Muscle of arm (tissue), 12 donors: ENCODE measurements around the gene LLGL2. TPM values are rescaled to one million over a fixed set of nuclear protein-coding genes. Genes with fewer than 3 reads are reported as not detected.

Source experiments
- DNase-seq: peaks from one replicate; pipeline ENCODE4 v3.0.0-alpha.2; 2013
- polyA plus RNA-seq, 12 donors: library from polyadenylated mRNA; unstranded; fragments of 120-200 nt; gene quantifications; one replicate each; pipeline ENCODE4 v1.2.1, GENCODE V29; 2013; ENCODE audit not compliant: insufficient read length in 12 of 12

Gene LLGL2
- polyA plus RNA-seq, 12 donors = 2.1 to 58.8 (median 5.4) TPM; not detected in 1

GRCh38 chr17:75491680-75492079, 33.8 kb upstream of the LLGL2 start:
- DNase-seq = no peak

DNA sequence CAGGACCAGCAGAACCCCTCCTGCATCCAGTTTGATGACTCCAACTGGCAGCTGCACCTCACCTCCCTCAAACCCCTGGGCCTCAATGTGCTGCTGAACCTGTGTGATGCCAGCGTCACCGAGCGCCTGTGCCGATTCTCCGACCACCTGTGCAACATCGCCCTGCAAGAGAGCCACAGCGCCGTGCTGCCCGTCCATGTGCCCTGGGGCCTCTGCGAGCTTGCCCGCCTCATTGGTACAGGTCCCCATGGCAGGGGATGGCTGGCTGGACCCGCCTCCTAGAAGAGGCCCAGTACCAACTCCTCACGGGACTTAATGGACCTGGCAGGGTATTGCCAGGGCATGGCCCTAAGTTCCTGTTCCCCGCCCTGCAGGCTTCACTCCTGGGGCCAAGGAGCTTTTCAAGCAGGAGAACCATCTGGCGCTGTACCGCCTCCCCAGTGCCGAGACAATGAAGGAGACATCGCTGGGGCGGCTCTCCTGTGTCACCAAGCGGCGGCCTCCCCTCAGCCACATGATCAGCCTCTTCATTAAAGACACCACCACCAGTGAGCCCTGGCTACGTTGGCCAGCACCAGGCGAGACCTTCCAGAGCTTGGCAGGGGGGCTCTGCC, 32.8 kb upstream of the LLGL2 start:
- no peak for DNase-seq

DNA sequence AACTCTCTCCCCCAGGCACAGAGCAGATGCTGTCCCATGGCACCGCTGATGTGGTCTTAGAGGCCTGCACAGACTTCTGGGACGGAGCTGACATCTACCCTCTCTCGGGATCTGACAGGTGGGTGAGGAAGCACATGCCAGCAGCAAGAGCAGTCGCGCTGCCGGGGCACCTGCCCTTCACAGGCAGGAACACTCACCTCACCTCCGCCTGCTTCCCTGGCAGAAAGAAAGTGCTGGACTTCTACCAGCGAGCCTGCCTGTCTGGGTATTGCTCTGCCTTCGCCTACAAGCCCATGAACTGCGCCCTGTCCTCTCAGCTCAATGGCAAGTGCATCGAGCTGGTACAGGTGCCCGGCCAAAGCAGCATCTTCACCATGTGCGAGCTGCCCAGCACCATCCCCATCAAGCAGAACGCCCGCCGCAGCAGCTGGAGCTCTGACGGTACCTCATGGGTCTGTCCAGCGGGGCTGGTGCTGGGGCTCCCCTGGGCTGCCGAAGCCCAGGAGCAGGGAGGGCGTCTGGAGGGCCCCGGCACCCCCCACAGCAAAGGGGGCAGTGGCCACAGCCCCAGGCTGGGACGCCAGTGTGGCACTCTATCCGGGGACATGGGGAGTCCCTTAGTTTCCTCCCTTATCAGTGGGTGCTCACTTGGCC, 31.9 kb upstream of the LLGL2 start:
- DNase-seq = no peak

- no peak for DNase-seq
Observed at GRCh38 chr17:75494326-75494877, 31.1 kb upstream of the LLGL2 start.

- no peak for DNase-seq
Observed at GRCh38 chr17:75496005-75496404, 29.5 kb upstream of the LLGL2 start.

DNA sequence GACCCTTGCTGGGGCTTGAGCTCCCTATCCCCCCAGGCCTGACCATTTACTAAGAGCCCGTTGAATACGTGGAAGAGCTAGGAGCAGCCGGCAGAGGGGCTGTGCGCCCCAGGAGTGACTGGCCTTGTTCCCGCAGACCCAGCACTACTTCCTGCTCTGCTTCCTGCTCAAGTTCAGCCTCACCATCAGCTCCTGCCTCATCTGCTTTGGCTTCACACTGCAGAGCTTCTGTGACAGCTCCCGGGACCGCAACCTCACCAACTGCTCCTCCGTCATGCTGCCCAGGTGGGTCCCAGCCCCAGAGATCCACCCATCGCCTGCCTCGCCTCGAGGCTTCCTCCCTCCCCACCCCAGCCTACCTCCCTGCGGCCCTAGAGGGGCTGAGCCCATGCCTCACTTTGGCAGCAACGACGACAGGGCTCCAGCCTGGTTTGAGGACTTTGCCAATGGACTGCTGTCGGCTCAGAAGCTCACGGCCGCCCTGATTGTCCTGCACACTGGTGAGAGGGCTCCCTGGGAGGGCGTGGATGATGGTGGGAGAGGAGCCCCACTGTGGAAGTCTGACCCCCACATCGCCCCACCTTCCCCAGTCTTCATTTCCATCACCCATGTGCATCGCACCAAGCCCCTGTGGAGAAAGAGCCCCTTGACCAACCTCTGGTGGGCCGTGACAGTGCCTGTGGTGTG, 27.3 kb upstream of the LLGL2 start:
- no peak for DNase-seq

DNA sequence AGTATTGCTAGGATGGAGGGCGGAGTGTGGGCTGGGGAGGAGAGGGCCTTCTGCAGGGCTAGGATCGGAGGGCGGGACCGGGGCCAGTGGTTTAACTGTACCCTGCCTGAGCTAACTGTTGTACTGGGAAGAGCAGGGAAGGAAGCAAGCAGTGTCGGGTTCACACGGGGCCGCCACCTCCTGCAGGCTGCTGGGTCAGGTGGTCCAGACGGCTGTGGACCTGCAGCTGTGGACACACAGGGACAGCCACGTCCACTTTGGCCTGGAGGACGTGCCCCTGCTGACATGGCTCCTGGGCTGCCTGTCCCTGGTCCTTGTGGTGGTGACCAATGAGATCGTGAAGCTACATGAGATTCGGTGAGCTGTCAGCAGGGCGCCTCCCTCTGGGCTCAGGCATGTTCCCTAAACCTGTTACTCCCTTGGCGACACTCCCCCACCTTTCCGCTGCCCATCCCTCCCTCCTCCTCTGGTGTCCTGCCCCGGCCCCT, 26.7 kb upstream of the LLGL2 start:
- no peak for DNase-seq

- no peak for DNase-seq
Observed at GRCh38 chr17:75499313-75500022, 26.0 kb upstream of the LLGL2 start.

GRCh38 chr17:75500419-75501216, 24.9 kb upstream of the LLGL2 start:
- DNase-seq = no peak

DNA sequence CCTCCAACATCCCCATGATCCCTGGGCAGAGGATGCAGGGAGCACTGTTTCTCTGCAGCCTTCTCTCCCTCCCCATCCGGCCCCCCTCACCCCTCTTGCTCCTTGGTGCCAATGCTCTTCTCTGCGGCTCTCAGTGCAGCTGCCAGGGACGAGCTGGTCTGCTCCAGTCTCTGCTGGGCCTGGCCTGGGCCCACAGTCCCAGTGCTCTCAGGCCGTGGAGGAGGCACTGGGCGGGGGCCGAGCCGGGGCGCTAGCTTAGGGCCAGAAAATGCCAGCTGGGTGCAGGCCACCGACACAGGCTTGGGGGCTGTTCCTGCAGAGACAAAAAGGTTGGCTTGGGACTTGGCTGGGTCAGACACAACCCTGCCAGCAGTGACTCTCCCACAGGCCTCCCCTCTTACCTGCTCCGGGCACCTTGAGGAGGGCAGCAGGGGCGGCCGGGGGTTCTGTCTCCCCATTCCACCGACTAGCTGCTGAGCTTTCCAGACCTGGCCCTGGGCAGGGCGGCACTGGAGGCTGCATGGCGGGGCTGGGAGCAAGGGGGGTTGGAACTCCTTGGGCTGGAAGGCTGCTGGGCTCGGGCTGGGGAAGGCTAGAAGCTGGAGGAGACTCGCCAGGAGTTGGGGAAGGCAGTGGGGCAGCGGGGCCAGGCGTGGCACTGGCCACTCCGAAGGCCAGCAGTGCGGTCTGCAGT, 24.0 kb upstream of the LLGL2 start:
- DNase-seq = no peak

DNA sequence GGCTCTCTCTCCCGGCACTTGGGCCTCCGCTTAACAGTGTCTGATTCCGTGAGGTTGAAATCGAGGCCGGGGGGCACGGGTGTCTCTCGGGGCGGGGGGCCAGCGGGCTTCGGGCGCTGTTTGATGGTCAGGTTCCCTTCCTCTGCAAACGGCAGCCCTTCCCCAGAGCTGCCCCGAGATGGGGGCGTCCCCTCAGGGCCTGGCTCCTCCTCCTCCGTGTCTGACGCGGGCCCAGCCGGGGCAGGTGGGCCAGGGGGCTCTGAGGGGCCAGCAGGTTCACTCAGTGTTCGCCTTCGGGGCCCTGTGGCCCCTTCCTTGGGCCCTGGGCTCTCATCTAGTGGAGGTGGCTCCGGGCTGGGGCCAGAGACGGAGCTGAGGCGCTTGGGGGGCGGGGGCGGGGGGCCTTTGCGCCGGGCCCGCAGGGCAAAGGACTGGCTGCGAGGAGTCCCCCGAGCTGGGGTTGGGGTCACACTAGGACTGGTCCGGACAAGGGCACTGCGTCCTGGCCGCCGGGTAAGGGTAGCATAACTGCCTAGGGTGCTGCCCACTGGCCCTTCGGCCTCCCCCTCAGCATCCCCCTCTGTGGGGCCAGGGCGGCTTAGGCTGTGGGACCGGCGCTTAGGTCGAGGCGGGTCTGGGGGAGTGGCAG, 23.3 kb upstream of the LLGL2 start:
- no peak for DNase-seq

DNA sequence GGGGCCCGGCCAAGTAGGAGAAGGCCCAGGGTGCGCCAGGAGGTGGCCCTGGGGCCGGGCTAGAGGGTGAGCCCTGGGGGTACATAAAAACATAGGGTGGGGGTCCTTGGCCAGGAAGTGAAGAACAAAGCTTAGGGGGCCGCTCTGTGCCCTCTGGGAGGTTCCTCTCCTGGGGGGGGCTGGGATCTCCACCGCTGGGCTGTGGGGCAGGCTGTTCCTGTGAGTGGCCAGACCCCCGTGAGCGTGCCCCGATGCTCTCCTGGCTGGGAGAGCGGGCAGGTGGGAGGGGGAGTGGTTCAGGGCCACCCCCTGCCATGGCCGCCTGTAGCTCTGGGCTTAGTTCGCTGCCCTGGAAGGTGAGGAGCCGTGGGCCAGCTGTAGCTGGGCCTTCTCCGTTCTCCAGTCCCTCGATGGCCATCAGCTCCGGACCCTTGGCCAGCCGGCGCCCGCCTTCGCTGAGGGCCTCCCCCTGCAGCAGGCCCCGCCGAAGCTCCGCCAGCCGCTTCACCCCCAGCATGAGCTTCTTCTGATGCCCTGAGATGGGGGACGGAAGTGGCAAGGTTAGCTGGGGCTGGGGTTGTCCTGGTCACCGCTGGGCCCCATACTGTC, 22.7 kb upstream of the LLGL2 start:
- no peak for DNase-seq

DNA sequence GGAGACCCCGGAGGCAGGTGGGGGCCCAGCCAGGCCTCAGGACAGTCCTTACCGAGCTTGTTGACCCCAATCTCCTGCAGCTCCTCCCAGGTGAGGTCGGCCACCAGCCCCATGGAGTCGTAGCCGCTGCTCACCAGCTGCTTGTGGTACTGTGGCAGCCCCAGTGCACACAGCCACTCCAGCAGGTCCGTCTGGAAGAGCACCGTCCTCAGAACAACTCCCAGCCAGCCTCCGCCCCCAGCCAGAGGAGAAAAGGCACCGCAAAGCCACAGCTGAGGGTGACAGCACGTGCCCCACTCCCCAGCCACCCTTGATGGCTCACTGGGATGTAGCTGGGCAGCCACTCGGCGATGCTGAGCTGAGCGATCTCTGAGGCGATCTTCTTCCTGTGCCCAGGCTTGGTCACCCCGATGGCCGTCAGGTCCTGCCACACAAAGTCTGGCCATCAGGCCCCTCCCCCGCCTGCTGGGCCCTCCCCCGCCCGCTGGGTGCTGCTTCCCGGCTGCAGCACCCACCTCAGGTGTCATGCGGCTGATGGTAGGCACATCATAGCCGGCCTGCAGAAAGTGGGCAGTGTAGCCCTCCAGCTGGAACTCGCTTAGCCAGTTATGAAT, 22.1 kb upstream of the LLGL2 start:
- DNase-seq = no peak

- DNase-seq = no peak
Observed at GRCh38 chr17:75503976-75504346, 21.5 kb upstream of the LLGL2 start.

- DNase-seq = no peak
Observed at GRCh38 chr17:75504347-75505151, 20.9 kb upstream of the LLGL2 start.

DNA sequence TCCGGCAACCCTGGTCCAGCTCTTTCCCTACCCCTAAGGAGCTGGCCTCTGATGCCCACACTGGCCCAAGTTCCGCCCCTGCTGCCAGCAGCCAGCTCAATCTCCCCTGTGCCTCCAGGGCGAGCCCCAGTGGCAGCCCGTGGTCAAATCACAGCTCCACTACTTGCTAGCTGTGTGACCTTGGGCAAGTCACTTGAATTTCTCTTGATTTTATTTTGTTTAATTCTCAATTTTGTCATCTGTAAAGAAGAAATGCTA, 20.4 kb upstream of the LLGL2 start:
- no peak for DNase-seq

DNA sequence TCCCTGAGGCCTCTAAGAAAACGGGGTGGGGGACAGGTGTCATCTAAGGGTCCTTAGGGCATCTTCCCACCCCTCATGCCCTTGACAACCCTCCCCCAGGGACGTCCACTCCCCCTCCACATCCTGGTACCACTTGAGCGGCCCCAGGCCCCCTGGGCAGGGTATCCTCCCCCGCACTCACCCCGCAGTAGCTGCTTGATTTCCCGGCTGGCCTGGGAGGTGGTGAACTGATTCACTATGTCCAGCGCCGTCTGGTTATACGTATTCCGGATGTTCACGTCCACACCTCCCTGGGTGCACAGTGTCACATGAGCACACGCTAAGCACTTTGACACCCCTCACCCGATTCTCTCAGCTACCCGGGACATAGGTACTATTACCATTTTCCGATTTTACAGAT, 19.9 kb upstream of the LLGL2 start:
- DNase-seq = no peak

DNA sequence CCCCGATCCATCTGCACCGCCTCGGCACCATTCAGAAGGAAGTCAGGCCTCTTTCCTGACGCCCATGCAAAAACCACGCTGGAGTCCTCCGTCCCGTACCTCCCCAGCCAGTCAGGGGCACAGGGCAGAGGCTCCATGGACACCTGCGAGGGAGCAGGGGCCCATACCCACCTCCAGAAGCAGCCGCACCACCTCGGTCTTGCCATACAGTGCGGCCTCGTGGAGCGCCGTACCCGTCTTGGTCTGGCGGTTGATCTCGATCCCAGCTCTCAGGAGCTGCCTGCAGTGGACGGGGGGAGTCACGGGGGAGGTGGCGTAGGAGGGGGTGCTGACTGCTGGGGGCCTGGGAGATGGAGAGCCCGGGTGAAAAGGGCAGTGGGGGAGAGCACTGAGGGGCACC, 19.4 kb upstream of the LLGL2 start:
- no peak for DNase-seq

GRCh38 chr17:75506888-75507287, 18.6 kb upstream of the LLGL2 start:
- no peak for DNase-seq
